ENCODE measurements around the gene DBF4B.

DNA sequence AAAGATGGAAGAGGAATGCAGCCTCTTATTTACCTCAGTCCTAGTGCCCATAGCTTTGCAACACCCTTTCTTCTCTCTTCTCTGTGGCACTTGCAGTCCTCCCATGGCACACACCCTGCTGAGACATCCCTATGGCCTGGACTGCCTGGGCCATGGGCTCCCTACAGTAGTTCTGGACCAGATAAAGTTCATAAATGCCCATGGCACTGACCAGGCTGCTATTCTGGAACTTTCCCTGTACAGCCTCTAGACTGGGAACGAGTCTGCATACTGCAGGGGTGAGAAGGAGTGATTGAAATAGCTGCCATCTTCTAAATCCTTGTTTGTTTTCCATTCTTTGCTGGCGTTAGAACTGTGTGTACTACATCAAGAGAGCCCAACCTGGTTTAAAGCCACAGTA is 25.8 kb downstream of the DBF4B start:
- TF ChIP-seq, protein P1, sequence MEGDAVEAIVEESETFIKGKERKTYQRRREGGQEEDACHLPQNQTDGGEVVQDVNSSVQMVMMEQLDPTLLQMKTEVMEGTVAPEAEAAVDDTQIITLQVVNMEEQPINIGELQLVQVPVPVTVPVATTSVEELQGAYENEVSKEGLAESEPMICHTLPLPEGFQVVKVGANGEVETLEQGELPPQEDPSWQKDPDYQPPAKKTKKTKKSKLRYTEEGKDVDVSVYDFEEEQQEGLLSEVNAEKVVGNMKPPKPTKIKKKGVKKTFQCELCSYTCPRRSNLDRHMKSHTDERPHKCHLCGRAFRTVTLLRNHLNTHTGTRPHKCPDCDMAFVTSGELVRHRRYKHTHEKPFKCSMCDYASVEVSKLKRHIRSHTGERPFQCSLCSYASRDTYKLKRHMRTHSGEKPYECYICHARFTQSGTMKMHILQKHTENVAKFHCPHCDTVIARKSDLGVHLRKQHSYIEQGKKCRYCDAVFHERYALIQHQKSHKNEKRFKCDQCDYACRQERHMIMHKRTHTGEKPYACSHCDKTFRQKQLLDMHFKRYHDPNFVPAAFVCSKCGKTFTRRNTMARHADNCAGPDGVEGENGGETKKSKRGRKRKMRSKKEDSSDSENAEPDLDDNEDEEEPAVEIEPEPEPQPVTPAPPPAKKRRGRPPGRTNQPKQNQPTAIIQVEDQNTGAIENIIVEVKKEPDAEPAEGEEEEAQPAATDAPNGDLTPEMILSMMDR (IDR thresholded peaks at IDR 0.05) = no peak
- no peak for TF ChIP-seq POLR2A (IDR thresholded peaks at IDR 0.05)

Data from esophagus squamous epithelium (tissue), 4 donors.